WERI-Rb-1 (cell line): ENCODE results near the gene DICER1.

Source experiments
- DNase-seq: peaks from one replicate; pipeline ENCODE4 v3.0.0-alpha.2; 2020
- H3K27ac ChIP-seq: fragments of 250-450 bp; sonication (Bioruptor Pico); 2 replicates; pipeline ENCODE4 v1.5.1; 2020; ENCODE audit warnings: mild to moderate bottlenecking, moderate library complexity
- H3K27me3 ChIP-seq: fragments of 250-450 bp; sonication (Bioruptor Pico); 2 replicates; pipeline ENCODE4 v1.5.1; 2021; ENCODE audit warnings: mild to moderate bottlenecking, low read depth, moderate library complexity; ENCODE audit not compliant: insufficient read depth, severe bottlenecking
- H3K36me3 ChIP-seq: fragments of 250-450 bp; sonication (Bioruptor Pico); 2 replicates; pipeline ENCODE4 v1.5.1; 2020; ENCODE audit warnings: mild to moderate bottlenecking, moderate library complexity
- H3K4me3 ChIP-seq: 2 replicates; pipeline ENCODE4 v1.5.1; 2011; ENCODE audit warnings: low read depth, mild to moderate bottlenecking, control low read depth, low read length
- H3K9me3 ChIP-seq: fragments of 250-450 bp; sonication (Bioruptor Pico); 2 replicates; pipeline ENCODE4 v1.5.1; 2021; ENCODE audit warnings: mild to moderate bottlenecking, moderate library complexity; ENCODE audit not compliant: severe bottlenecking
- TF ChIP-seq, protein P1 (sequence below): IDR thresholded peaks from 2 replicates; pipeline ENCODE4 v1.5.1; 2011; ENCODE audit warnings: low read depth, mild to moderate bottlenecking, control low read depth, inconsistent platforms, low read length

The DICER1 gene

GRCh38 chr14:95085321-95085720, 72.0 kb downstream of the DICER1 start:
- no peak for DNase-seq
- TF ChIP-seq, protein P1, sequence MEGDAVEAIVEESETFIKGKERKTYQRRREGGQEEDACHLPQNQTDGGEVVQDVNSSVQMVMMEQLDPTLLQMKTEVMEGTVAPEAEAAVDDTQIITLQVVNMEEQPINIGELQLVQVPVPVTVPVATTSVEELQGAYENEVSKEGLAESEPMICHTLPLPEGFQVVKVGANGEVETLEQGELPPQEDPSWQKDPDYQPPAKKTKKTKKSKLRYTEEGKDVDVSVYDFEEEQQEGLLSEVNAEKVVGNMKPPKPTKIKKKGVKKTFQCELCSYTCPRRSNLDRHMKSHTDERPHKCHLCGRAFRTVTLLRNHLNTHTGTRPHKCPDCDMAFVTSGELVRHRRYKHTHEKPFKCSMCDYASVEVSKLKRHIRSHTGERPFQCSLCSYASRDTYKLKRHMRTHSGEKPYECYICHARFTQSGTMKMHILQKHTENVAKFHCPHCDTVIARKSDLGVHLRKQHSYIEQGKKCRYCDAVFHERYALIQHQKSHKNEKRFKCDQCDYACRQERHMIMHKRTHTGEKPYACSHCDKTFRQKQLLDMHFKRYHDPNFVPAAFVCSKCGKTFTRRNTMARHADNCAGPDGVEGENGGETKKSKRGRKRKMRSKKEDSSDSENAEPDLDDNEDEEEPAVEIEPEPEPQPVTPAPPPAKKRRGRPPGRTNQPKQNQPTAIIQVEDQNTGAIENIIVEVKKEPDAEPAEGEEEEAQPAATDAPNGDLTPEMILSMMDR, result no peak
- Histone ChIP-seq H3K4me3 (no peak overlapping the region), H3K36me3 (peaks cover 9% of the 10 kb centered on the region), H3K9me3 (no peaks in the 10 kb centered on the region), H3K27ac (no peak overlapping the region), H3K27me3 (no peaks in the 10 kb centered on the region)

- Histone ChIP-seq H3K36me3 (no peaks in the 10 kb centered on the region), H3K27ac (no peak overlapping the region), H3K9me3 (no peaks in the 10 kb centered on the region), H3K27me3 (no peaks in the 10 kb centered on the region), H3K4me3 (no peak overlapping the region)
- TF ChIP-seq, protein P1, result no peak
- DNase-seq, result no peak
Measured at GRCh38 chr14:95078867-95079266, 78.5 kb downstream of the DICER1 start.

- DNase-seq, result no peak
- TF ChIP-seq, protein P1, result no peak
- no peaks in the 10 kb centered on the region for H3K9me3 ChIP-seq
- H3K27ac ChIP-seq, result no peak overlapping the region
- H3K27me3 ChIP-seq, result no peaks in the 10 kb centered on the region
- no peak overlapping the region for H3K4me3 ChIP-seq
- H3K36me3 ChIP-seq, result no peaks in the 10 kb centered on the region
Measured at GRCh38 chr14:95077345-95077744, 80.0 kb downstream of the DICER1 start.

GRCh38 chr14:95075789-95076188, 81.5 kb downstream of the DICER1 start:
- Histone ChIP-seq H3K9me3 (no peaks in the 10 kb centered on the region), H3K4me3 (no peak overlapping the region)
- TF ChIP-seq, protein P1, result no peak

GRCh38 chr14:95073947-95074346, 83.4 kb downstream of the DICER1 start:
- TF ChIP-seq, protein P1, result no peak
- Histone ChIP-seq H3K27ac (no peak overlapping the region), H3K36me3 (no peaks in the 10 kb centered on the region), H3K9me3 (no peaks in the 10 kb centered on the region), H3K27me3 (no peaks in the 10 kb centered on the region), H3K4me3 (no peak overlapping the region)
- DNase-seq, result no peak

More at GRCh38 chr14:95075789-95076188, 81.5 kb downstream of the DICER1 start:
- no peak overlapping the region for H3K27ac ChIP-seq
- H3K27me3 ChIP-seq, result no peaks in the 10 kb centered on the region
- no peaks in the 10 kb centered on the region for H3K36me3 ChIP-seq
- DNase-seq, result no peak

DNA sequence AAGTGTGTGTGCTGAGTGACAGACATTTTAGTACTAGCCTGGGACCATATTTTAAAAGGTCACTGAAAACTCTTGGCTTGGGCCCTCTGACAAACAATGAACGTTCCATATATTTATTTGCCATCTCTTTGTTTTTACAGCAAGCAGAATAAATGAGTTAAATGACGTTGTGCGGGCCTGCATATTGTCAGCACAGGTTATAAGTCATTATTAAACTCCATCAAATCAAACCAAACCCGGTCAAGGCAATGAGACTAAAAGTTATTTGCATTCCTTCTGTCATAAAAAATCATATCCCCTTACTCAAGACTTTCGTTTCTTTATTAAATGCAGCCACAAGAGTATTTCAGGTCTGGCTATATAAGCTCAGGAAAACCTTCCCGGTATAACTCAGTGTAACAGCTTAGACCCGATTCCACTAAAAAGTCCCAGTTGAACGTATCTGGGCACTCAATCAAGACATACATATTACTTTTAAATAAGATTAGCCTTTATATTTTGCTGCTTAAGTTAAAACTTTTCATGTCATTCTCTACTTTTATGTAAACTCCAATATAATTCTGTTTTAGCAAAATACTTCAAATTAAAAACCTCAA, 84.9 kb downstream of the DICER1 start:
- no peaks in the 10 kb centered on the region for H3K9me3 ChIP-seq

More for the DNA sequence above, 84.9 kb downstream of the DICER1 start:
- TF ChIP-seq, protein P1, result no peak
- H3K27ac ChIP-seq, result no peak overlapping the region
- DNase-seq, result no peak
- H3K27me3 ChIP-seq, result no peaks in the 10 kb centered on the region
- no peaks in the 10 kb centered on the region for H3K36me3 ChIP-seq
- no peak overlapping the region for H3K4me3 ChIP-seq
